ENCODE measurements around the gene PITPNC1.

DNA sequence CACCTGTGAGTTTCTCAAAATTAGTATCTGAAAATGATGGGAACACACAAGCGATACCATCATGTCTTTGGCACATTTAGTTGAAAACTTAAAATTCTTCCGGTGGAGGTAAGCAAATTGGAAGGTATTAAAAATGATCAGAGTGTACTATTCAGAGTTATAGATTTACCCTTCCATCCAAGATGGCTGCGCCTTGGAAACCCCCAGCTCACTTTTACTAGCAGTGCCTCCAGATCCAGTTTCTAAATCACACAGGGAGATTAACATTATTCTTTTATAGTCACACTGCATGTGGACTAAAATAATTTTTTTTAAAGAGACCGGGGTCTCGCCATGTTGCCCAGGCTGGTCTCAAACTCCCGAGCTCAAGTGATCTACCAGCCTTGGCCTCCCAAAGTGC is 15.0 kb downstream of the PITPNC1 start:
- TF ChIP-seq, protein P1, sequence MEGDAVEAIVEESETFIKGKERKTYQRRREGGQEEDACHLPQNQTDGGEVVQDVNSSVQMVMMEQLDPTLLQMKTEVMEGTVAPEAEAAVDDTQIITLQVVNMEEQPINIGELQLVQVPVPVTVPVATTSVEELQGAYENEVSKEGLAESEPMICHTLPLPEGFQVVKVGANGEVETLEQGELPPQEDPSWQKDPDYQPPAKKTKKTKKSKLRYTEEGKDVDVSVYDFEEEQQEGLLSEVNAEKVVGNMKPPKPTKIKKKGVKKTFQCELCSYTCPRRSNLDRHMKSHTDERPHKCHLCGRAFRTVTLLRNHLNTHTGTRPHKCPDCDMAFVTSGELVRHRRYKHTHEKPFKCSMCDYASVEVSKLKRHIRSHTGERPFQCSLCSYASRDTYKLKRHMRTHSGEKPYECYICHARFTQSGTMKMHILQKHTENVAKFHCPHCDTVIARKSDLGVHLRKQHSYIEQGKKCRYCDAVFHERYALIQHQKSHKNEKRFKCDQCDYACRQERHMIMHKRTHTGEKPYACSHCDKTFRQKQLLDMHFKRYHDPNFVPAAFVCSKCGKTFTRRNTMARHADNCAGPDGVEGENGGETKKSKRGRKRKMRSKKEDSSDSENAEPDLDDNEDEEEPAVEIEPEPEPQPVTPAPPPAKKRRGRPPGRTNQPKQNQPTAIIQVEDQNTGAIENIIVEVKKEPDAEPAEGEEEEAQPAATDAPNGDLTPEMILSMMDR (IDR thresholded peaks at IDR 0.05), result no peak
- no peak for TF ChIP-seq POLR2A (IDR thresholded peaks at IDR 0.05)
- TF ChIP-seq EP300 (IDR thresholded peaks at IDR 0.05), result no peak
- TF ChIP-seq POLR2AphosphoS5 (IDR thresholded peaks at IDR 0.05), result no peak
